GM03348 (cell line): ENCODE results near the gene CSKMT.
A peak's percentile ranks its signal among the peaks of the same experiment; 100 is the strongest.
"Not testable (repeated sequence)": the region's sequence is repeated elsewhere in the genome, so short reads cannot be mapped to it uniquely, and the experiment has no call there.

Experiments used
- DNase-seq: peaks from one replicate; pipeline ENCODE4 v3.0.0; 2012; ENCODE audit warnings: low spot score

The CSKMT gene, protein sequence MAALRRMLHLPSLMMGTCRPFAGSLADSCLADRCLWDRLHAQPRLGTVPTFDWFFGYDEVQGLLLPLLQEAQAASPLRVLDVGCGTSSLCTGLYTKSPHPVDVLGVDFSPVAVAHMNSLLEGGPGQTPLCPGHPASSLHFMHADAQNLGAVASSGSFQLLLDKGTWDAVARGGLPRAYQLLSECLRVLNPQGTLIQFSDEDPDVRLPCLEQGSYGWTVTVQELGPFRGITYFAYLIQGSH

GRCh38 chr11:62665075-62665598 is at the start of gene CSKMT, which contains the start of gene C11orf98:
Gene CSKMT (plus strand): TSS chr11:62665312. CDS start chr11:62665880, 568 bp downstream.
Gene C11orf98 (minus strand): TSS chr11:62665210. CDS start chr11:62665169, 41 bp downstream.
- peak; percentile 97 for DNase-seq

- DNase-seq = no peak
Measured at GRCh38 chr11:62615521-62615920, 49.6 kb upstream of the CSKMT start.

- DNase-seq = not testable (repeated sequence)
Measured at GRCh38 chr11:62616957-62617356, 48.2 kb upstream of the CSKMT start.

DNA sequence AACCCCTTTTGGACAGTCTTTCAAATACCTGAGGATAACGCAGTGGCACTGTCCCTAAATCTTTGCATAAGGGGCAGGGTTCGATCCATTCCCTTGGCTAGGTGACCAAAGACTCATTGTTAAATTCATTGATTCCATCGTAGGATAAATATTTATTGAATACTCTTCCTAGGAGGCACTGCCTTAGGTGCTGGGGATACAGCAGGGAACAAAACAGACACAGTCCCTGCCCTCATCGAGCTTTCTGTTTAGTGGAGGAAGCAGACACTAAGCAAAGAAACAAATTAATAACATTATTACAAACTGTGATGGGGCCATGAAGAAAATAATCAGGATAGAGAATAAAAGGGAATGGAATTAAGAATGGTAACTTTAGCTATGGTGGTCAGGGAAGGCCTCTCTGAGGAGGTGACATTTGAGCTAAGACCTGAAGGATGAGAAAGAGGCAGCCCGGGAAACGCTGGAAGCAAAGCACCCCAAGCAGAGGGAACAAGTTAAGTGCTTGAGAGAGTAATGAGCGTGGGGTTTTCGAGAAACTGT is 44.0 kb upstream of the CSKMT start:
- no peak for DNase-seq

GRCh38 chr11:62621567-62622470 is 43.3 kb upstream of the CSKMT start, which contains the start of gene B3GAT3:
Gene B3GAT3 (minus strand): TSS chr11:62621986. CDS start chr11:62621947, 39 bp downstream.
- peak; percentile 98 for DNase-seq

- DNase-seq = no peak
Measured at GRCh38 chr11:62622476-62623089, 42.5 kb upstream of the CSKMT start.

DNA sequence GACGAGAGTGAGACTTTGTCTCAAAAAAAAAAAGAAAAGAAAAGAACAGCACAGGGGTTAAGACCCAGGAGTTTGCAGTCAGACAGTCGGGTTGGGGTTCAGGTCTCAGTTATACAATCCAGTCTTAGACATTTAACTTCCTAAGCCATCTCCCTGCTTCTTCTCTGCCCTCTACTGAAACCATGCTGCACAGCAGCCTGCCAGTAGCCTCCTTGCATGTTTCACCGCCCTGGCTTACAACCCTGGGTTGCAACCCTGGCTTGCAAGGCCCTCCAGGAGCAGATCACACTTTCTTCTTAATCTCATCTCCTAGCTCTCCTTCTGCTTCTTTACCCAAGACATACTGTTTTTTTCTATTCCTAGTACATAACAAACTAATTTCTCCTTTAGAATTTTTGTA is 37.4 kb upstream of the CSKMT start:
- DNase-seq = no peak

- DNase-seq = no peak
Measured at GRCh38 chr11:62632492-62632891, 32.6 kb upstream of the CSKMT start.

DNA sequence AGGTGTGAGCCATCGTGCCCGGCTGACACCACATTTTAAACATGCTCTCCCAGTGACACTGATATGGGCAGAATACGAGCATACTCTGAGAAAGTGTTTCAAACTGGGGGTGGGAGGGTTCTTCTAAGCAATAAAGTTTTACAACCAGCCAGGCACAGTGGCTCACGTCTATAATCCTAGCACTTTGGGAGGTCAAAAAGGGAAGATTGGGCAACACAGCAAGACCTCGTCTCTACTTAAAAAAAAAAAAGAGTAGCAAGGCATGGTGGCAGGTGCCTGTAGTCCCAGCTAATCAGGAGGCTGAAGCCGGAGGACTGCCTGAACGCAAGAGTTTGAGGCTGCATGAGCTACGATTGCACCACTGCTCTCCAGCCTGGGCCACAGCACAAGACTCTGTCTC is 20.9 kb upstream of the CSKMT start:
- no peak for DNase-seq

- DNase-seq = no peak
Measured at GRCh38 chr11:62645671-62645945, 19.5 kb upstream of the CSKMT start.

DNA sequence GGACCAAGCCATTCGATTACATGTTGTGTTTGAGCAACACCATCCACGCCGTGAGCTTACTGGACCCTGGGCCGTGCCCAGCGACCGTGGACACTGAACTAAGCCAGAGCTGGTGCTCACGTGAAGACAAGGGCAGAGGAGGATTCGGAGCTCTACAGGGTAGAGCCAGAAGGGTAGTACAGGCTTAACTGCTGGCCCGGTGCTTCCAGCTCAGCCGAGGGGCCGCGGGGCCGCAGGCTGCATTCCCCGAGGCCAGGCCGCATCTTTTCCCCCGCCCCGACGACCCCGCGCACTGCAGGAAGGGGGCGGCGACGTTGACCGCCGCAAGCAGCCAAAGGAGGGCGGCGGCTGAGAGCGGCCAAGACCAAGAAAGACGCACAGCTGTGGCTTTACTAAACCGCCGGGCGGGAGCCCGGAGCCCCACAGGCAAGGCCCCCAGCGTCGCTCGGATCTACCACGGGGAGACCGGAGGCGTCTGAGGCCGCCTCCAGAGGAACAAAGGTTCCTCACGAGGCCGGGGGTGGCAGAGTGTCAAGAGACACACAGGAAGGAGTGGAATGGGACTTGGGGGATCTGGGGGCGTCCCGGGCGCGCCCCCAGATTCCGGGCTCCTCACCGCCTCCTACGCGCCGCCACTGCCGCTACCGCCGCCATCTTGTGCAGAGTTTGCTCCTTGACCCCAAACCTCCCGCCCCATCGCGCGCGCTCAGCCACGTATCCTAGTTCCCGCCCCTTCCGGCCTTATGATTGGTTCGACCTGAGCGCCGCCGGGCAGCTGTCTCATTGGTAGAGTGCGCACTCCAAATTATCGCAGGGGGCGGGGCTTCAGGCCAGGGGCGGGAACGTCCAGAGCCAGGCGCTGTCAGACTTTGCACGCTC is 18.9 kb upstream of the CSKMT start, which contains the start of gene GANAB:
TSS of gene GANAB (minus strand) at position 668 of the 879 bp plus-strand sequence. CDS start at position 654, 14 bp downstream.
- DNase-seq = peak; percentile 99

DNA sequence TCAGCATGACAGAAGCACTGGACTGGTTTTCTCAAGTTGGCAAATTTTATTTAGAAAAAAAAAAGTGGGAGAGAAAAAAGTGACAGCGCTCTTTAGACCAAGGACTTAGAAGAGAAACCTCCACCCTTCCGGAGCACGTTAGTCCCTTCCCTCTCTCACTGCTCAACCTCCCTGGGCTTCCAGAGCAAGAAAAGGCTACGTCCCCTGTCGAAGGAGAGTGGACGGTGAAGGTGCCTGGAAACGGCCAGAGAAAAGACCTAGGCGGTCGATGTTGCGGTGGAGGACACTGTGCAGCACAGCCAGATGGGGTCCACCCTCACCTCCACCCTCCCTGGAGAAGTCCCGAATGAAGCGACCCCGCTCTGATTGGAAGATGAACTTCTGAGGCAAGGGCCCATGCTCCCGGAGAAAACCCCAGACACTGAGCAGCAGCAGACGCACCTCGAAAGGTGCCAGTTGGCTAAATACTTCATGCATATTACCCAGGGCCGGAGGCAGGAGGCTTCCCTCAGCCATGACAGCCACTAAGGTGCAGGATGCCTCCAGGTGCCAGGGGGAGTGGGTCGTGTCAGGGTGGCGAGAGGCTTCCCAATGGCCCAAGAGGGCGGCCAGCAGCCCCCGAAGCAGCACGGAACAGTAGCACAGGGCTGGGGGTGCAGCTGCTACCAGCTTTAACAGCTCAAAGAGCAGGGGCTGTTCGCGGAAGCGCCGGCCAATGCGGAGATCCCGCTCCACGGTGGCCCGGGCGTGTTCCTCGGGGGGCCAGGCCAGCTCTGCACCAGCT is 18.1 kb upstream of the CSKMT start:
- no peak for DNase-seq

DNA sequence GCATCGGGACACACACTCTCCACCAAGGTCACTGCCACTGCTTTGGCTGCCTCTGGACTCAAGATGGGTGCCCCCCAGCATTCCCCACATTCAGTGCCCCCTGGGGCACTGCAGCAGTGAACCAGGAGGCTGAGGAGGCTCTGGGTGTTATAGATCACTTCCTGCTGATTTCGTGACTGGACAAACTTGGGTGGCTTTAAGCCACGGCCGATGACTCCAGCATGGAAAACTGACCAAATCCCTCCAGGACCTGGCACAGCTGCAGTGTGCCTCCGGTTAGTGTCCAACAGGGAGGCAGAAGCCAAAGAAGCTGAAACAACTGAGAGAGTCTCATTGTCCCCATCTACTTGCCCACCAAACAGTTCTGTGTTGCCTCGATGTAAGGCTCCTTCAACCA is 17.5 kb upstream of the CSKMT start:
- no peak for DNase-seq

DNA sequence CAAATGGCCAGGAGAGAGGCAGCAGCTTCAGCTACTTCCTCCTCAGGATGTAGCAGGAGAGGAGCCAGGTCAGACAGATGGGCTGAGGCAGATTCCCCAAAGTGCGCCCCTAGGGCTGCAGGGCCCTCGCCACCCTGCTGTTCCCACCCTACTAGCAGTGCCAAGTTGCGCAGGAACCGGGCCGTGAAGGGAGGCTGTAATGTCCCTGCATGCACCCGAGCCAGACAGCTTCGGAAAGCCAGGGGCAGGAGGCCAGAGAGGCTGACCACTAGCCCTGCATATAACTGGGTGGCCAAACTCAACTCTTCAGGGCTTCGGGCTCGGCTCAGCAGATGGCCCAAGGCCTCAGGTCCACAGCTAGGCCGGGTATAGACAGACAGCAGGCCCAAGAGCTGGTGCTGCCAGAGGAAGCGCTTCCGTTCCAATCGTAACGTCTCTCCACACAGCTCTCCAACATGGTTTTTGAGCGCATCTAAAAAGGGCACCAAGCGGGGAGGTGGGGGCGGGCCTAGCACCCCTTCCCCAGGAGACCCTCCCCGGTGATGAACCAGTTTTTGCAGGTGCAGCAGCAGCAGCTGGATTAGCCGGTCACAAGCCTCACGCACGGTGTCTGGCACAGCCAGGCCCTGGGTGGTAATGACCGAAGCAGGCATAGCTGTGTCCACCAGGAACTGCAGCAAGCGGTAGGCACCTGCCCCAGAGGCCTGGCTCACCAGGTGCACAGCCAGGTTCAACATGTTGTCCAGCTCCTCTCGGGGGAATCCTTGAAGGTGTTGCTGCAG is 16.7 kb upstream of the CSKMT start:
- no peak for DNase-seq

- DNase-seq = no peak
Measured at GRCh38 chr11:62648967-62649364, 16.1 kb upstream of the CSKMT start.

GRCh38 chr11:62649486-62649885 is 15.6 kb upstream of the CSKMT start:
- no peak for DNase-seq

DNA sequence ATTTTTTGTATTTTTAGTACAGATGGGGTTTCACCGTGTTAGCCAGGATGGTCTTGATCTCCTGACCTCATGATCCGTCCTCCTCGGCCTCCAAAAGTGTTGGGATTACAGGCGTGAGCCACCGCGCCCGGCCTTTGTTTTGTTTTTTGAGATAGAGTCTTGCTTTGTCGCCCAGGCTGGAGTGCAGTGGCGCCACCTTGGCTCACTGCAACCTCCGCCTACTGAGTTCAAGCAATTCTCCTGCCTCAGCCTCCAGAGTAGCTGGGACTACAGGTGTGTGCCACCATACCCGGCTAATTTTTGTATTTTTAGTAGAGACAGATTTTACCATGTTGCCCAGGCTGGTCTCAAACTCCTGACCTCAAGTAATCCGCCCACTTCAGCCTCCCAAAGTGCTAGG is 14.8 kb upstream of the CSKMT start:
- not testable (repeated sequence) for DNase-seq

DNA sequence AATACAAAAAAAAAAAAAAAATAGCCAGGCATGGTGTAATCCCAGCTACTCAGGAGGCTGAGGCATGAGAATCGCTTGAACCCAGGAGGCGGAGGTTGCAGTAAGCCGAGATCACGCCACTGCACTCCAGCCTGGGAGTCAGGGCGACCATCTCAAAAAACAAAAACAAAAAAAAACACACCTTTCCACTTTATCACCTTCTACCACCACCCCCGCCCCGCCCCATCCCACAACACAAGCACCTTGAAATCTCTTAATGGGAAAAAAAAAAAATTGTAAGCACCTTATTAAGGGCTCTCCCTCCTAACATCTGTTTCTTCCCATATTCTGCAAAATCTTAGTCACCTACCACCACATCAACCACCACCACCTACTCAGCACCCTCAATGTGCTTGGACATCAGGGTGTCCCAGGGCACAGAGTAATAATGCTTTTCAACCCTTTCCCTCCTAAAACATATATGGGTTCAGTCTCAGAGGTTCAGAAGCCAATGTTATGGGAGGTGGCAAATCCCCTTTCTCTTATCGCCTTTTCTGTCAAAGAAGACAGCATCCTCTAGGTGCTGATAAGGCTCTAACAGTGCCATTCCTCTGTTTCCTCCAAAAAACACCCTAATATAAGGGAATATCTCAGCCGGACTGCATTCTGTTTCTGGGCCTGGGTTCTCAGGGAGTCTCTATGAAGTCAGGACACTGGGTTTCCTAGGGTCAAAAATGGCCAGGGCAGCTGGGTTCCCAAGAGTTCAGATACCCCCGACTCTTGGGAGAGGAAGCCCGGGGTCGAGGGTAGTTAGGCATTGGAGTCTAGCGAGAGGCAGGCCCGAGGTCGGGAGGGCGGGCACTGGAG is 12.7 kb upstream of the CSKMT start:
- DNase-seq = no peak

- DNase-seq = no peak
Measured at GRCh38 chr11:62654297-62654696, 10.8 kb upstream of the CSKMT start.
